ENCODE measurements around the gene FZR1.

The FZR1 gene

DNA sequence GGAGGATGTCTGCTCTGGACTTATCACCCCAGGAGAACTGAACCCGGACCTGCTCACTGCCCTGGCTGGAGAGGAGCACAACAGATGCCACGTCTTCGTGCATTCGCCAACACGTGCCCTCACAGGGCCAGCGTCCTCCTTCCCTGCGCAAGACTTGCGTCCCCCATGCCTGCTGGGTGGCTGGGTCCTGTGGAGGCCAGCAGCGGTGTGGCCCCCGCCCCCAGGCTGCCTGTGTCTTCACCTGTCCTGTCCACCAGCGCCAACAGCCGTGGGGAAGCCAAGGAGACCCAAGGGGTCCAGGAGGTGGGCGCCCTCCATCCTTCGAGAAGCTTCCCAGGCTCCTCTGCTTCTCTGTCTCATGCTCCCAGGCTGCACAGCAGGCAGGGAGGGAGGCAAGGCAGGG, 29.5 kb downstream of the FZR1 start:
- TF ChIP-seq, protein P1, sequence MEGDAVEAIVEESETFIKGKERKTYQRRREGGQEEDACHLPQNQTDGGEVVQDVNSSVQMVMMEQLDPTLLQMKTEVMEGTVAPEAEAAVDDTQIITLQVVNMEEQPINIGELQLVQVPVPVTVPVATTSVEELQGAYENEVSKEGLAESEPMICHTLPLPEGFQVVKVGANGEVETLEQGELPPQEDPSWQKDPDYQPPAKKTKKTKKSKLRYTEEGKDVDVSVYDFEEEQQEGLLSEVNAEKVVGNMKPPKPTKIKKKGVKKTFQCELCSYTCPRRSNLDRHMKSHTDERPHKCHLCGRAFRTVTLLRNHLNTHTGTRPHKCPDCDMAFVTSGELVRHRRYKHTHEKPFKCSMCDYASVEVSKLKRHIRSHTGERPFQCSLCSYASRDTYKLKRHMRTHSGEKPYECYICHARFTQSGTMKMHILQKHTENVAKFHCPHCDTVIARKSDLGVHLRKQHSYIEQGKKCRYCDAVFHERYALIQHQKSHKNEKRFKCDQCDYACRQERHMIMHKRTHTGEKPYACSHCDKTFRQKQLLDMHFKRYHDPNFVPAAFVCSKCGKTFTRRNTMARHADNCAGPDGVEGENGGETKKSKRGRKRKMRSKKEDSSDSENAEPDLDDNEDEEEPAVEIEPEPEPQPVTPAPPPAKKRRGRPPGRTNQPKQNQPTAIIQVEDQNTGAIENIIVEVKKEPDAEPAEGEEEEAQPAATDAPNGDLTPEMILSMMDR (IDR thresholded peaks at IDR 0.05; ENCODE audit: insufficient read depth, low read length, poor library complexity, severe bottlenecking): no peak
- no peak for TF ChIP-seq EZH2phosphoT487 (conservative IDR thresholded peaks at IDR 0.05; ENCODE audit: low read length)
- no peaks in the 10 kb centered on the region for H3K36me3 ChIP-seq (ENCODE audit: low read length)

DNA sequence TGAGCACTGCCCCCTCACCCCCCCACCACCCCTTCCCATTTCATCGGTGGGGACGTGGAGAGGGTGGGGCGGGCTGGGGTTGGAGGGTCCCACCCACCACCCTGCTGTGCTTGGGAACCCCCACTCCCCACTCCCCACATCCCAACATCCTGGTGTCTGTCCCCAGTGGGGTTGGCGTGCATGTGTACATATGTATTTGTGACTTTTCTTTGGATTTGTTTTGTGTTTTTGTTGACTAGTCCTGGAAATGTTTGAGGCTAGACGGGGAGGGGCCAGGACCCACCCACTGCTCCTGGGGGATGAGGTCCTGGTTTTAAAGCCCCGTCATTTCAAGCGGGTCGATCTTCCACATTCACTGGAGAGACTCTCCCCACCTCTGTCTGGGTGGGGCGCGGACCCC, 29.9 kb downstream of the FZR1 start:
- Histone ChIP-seq H3K9ac (ENCODE audit: low read length) (no peak overlapping the region), H4K20me1 (ENCODE audit: low read depth, low read length) (no peaks in the 10 kb centered on the region)

More for the DNA sequence above, 29.5 kb downstream of the FZR1 start:
- H3K4me3 ChIP-seq (ENCODE audit: insufficient read depth, low read length, poor library complexity, severe bottlenecking): no peak overlapping the region
- H3K9me2 ChIP-seq (replicated peaks; ENCODE audit: insufficient read depth, low read length): no peaks in the 10 kb centered on the region
- no peak overlapping the region for H3K9ac ChIP-seq (ENCODE audit: low read length)
- H2AFZ ChIP-seq (ENCODE audit: low read depth, low read length, severe bottlenecking): no peak overlapping the region
- no peaks in the 10 kb centered on the region for H3F3A ChIP-seq (ENCODE audit: insufficient read depth)
- H3K27ac ChIP-seq (ENCODE audit: low read depth, low read length): no peak overlapping the region
- no peaks in the 10 kb centered on the region for H3K79me2 ChIP-seq (ENCODE audit: insufficient read depth, low read length)
- no peak overlapping the region for H3K4me2 ChIP-seq (ENCODE audit: low read depth, low read length, poor library complexity, severe bottlenecking)
- no peaks in the 10 kb centered on the region for H3K27me3 ChIP-seq (ENCODE audit: low read length)
- H4K20me1 ChIP-seq (ENCODE audit: low read depth, low read length): no peaks in the 10 kb centered on the region
- no peaks in the 10 kb centered on the region for H3K9me3 ChIP-seq (ENCODE audit: insufficient read depth, low read length)

DNA sequence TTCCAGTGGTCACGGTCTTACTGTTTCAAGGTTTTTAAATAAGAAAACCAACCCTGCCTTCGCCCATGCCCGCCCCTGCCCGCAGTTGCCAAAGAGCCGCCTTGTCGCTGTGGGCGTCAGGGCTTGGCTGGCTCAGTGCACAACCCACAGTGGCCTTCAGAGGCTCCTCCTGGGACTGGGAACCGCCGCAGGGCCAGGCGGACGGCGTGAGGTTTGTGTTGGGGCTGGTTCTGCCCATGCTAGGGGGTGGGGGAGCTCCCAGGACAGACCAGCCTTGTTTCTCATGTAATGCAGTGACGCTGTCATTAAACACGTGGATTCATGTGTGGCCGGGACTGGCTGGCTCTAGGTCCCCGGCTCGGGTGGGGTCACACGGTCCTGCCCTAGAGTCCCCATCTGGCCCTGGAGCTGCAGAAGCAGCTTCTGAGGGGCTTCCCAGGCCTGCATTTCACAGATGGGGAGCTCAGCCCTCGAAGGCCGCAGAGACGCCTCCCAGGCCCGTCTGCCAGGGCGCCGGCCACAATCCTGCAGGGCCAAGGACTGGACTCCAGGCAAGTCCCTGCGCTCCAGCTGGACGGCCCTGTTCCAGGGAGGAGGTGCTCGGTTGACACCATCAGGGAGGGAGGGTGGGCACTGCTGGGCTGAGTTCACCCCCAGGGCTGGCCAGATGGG, 30.5 kb downstream of the FZR1 start:
- H3K27ac ChIP-seq (ENCODE audit: low read depth, low read length): no peak overlapping the region
- H3K36me3 ChIP-seq (ENCODE audit: low read length): no peaks in the 10 kb centered on the region
- H3K9ac ChIP-seq (ENCODE audit: low read length): no peak overlapping the region
- H3K9me2 ChIP-seq (replicated peaks; ENCODE audit: insufficient read depth, low read length): no peaks in the 10 kb centered on the region
- H3K4me3 ChIP-seq (ENCODE audit: insufficient read depth, low read length, poor library complexity, severe bottlenecking): no peak overlapping the region
- no peaks in the 10 kb centered on the region for H3K79me2 ChIP-seq (ENCODE audit: insufficient read depth, low read length)
- no peaks in the 10 kb centered on the region for H3F3A ChIP-seq (ENCODE audit: insufficient read depth)
- H4K20me1 ChIP-seq (ENCODE audit: low read depth, low read length): no peaks in the 10 kb centered on the region
- H3K27me3 ChIP-seq (ENCODE audit: low read length): no peaks in the 10 kb centered on the region
- no peak for TF ChIP-seq EZH2phosphoT487 (conservative IDR thresholded peaks at IDR 0.05; ENCODE audit: low read length)
- TF ChIP-seq, protein P1 (IDR thresholded peaks at IDR 0.05; ENCODE audit: insufficient read depth, low read length, poor library complexity, severe bottlenecking): no peak
- no peak overlapping the region for H3K4me2 ChIP-seq (ENCODE audit: low read depth, low read length, poor library complexity, severe bottlenecking)
- H2AFZ ChIP-seq (ENCODE audit: low read depth, low read length, severe bottlenecking): no peak overlapping the region
- no peaks in the 10 kb centered on the region for H3K9me3 ChIP-seq (ENCODE audit: insufficient read depth, low read length)

More for the DNA sequence above, 29.9 kb downstream of the FZR1 start:
- Histone ChIP-seq H3K4me3 (ENCODE audit: insufficient read depth, low read length, poor library complexity, severe bottlenecking) (no peak overlapping the region), H3K4me2 (ENCODE audit: low read depth, low read length, poor library complexity, severe bottlenecking) (no peak overlapping the region), H3K36me3 (ENCODE audit: low read length) (no peaks in the 10 kb centered on the region), H3K27me3 (ENCODE audit: low read length) (no peaks in the 10 kb centered on the region), H3F3A (ENCODE audit: insufficient read depth) (no peaks in the 10 kb centered on the region), H3K9me3 (ENCODE audit: insufficient read depth, low read length) (no peaks in the 10 kb centered on the region), H3K79me2 (ENCODE audit: insufficient read depth, low read length) (no peaks in the 10 kb centered on the region), H2AFZ (ENCODE audit: low read depth, low read length, severe bottlenecking) (no peak overlapping the region), H3K9me2 (replicated peaks; ENCODE audit: insufficient read depth, low read length) (no peaks in the 10 kb centered on the region), H3K27ac (ENCODE audit: low read depth, low read length) (no peak overlapping the region)
- TF ChIP-seq, protein P1 (IDR thresholded peaks at IDR 0.05; ENCODE audit: insufficient read depth, low read length, poor library complexity, severe bottlenecking): no peak
- no peak for TF ChIP-seq EZH2phosphoT487 (conservative IDR thresholded peaks at IDR 0.05; ENCODE audit: low read length)
